Astrocyte (in vitro differentiated cells and primary cell): Measurements from ENCODE around the gene KCNH8. TPM values are rescaled to one million over a fixed set of nuclear protein-coding genes. Genes with fewer than 3 reads are reported as not detected.

Experiments
- DNase-seq: peaks from one replicate; pipeline ENCODE4 v3.0.0-alpha.2; 2010; ENCODE audit warnings: low read depth
- FAIRE-seq: peaks from 2 replicates; lab custom pipeline; 2011; peaks lifted over from hg19 to GRCh38; lab: Jason Lieb, UNC
- H2AFZ ChIP-seq: 2 replicates; pipeline ENCODE4 v1.6.0; 2012; ENCODE audit warnings: low read depth, low read length, inconsistent platforms
- H3K27ac ChIP-seq: 2 replicates; pipeline ENCODE4 v1.5.1; 2011; ENCODE audit warnings: low read depth, low read length, inconsistent platforms
- H3K27me3 ChIP-seq: 2 replicates; pipeline ENCODE4 v1.6.0; 2011; ENCODE audit warnings: low read length, inconsistent platforms; ENCODE audit not compliant: insufficient read depth
- H3K36me3 ChIP-seq: 2 replicates; pipeline ENCODE4 v1.5.1; 2011; ENCODE audit warnings: low read length, inconsistent platforms; ENCODE audit not compliant: insufficient read depth
- H3K4me1 ChIP-seq: 2 replicates; pipeline ENCODE4 v1.5.1; 2011; ENCODE audit warnings: low read length, inconsistent platforms; ENCODE audit not compliant: insufficient read depth
- H3K4me2 ChIP-seq: 2 replicates; pipeline ENCODE4 v1.6.0; 2012; ENCODE audit warnings: low read length, inconsistent platforms
- H3K4me3 ChIP-seq: 2 replicates; pipeline ENCODE4 v1.5.1; 2011; ENCODE audit warnings: low read depth, mild to moderate bottlenecking, low read length, inconsistent platforms; ENCODE audit not compliant: insufficient read depth
- H3K79me2 ChIP-seq: 2 replicates; pipeline ENCODE4 v1.6.0; 2012; ENCODE audit warnings: mild to moderate bottlenecking, low read length, inconsistent platforms; ENCODE audit not compliant: insufficient read depth
- H3K9ac ChIP-seq: 2 replicates; pipeline ENCODE4 v1.6.0; 2012; ENCODE audit warnings: mild to moderate bottlenecking, low read length, inconsistent platforms
- H3K9me3 ChIP-seq: 2 replicates; pipeline ENCODE4 v1.5.1; 2012; ENCODE audit warnings: low read depth, mild to moderate bottlenecking, low read length, inconsistent platforms; ENCODE audit not compliant: insufficient read depth
- H4K20me1 ChIP-seq: 2 replicates; pipeline ENCODE4 v1.6.0; 2012; ENCODE audit warnings: low read length, inconsistent platforms; ENCODE audit not compliant: insufficient read depth
- H3K27ac Mint-ChIP-seq: one replicate; pipeline ENCODE4 v1.8.0; 2021; ENCODE audit warnings: mild to moderate bottlenecking, mixed read lengths; ENCODE audit not compliant: unreplicated experiment
- H3K27me3 Mint-ChIP-seq: one replicate; pipeline ENCODE4 v1.8.0; 2021; ENCODE audit warnings: low read depth, mixed read lengths; ENCODE audit not compliant: unreplicated experiment
- H3K36me3 Mint-ChIP-seq: one replicate; pipeline ENCODE4 v1.8.0; 2021; ENCODE audit warnings: low read depth, mixed read lengths; ENCODE audit not compliant: unreplicated experiment
- H3K4me1 Mint-ChIP-seq: one replicate; pipeline ENCODE4 v1.8.0; 2021; ENCODE audit warnings: low read depth, mixed read lengths; ENCODE audit not compliant: unreplicated experiment
- H3K4me3 Mint-ChIP-seq: one replicate; pipeline ENCODE4 v1.8.0; 2021; ENCODE audit warnings: mild to moderate bottlenecking, moderate library complexity, mixed read lengths; ENCODE audit not compliant: unreplicated experiment
- H3K9me3 Mint-ChIP-seq: one replicate; pipeline ENCODE4 v1.8.0; 2021; ENCODE audit warnings: mild to moderate bottlenecking, mixed read lengths; ENCODE audit not compliant: unreplicated experiment
- EZH2 ChIP-seq: IDR thresholded peaks from 2 replicates; pipeline ENCODE4 v1.6.1; 2012; ENCODE audit warnings: mild to moderate bottlenecking, low read length, inconsistent platforms; ENCODE audit not compliant: insufficient read depth
- total RNA-seq: library from RNA; stranded (reverse); gene quantifications from 2 replicates; pipeline ENCODE4 v1.2.1, GENCODE V29; 2021
- TF ChIP-seq, protein P1 (sequence below): IDR thresholded peaks from 2 replicates; pipeline ENCODE4 v1.5.1; 2011; ENCODE audit warnings: low read depth, mild to moderate bottlenecking, inconsistent platforms, low read length, moderate library complexity; ENCODE audit not compliant: insufficient read depth

Gene KCNH8
- total RNA-seq, 1 donor from 2014 or later: 0.45 TPM

DNA sequence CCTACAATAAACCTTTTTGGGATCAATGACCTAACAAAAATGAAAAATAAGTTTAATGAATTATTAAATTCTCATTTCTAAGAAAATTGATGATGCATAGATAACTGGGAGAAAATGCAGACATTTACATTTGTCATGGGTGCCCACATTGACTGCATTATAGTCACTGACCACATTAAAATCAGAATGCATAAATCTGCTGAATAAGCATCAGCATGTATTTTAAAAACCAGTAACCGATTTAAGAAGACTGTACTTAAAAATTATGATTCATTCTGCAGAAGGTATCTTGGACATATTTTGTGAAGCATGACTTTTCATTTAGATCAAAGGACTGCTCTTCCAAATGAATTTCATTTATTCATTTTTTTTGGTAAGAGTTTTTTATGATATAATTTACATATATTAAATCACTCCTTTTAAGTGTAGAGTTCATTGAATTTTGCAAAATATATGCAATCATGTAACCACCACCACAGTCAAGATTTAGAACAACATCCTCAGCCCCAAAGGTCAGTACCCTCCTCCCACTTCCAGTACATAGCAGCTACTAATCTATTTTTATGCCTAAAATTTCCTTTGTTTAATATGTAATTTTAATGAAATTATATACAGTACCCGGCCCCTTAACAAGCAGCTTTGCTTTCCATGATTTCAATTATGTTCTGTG is 11.8 kb downstream of the KCNH8 start:
- FAIRE-seq: no peak
- Histone ChIP-seq H3K27ac (no peak overlapping the region), H3K27me3 (no peaks in the 10 kb centered on the region), H3K9me3 (no peaks in the 10 kb centered on the region), H3K4me2 (no peak overlapping the region), H2AFZ (no peak overlapping the region), H3K4me1 (no peaks in the 10 kb centered on the region), H3K9ac (no peak overlapping the region), H3K79me2 (no peaks in the 10 kb centered on the region), H3K4me3 (no peak overlapping the region), H4K20me1 (no peaks in the 10 kb centered on the region), H3K36me3 (no peaks in the 10 kb centered on the region)
- Mint-ChIP-seq H3K27me3 (no peaks in the 10 kb centered on the region), H3K27ac (no peak overlapping the region), H3K36me3 (no peaks in the 10 kb centered on the region), H3K9me3 (no peaks in the 10 kb centered on the region), H3K4me3 (no peak overlapping the region), H3K4me1 (no peaks in the 10 kb centered on the region)
- DNase-seq: no peak
- no peak for TF ChIP-seq EZH2
- TF ChIP-seq, protein P1, sequence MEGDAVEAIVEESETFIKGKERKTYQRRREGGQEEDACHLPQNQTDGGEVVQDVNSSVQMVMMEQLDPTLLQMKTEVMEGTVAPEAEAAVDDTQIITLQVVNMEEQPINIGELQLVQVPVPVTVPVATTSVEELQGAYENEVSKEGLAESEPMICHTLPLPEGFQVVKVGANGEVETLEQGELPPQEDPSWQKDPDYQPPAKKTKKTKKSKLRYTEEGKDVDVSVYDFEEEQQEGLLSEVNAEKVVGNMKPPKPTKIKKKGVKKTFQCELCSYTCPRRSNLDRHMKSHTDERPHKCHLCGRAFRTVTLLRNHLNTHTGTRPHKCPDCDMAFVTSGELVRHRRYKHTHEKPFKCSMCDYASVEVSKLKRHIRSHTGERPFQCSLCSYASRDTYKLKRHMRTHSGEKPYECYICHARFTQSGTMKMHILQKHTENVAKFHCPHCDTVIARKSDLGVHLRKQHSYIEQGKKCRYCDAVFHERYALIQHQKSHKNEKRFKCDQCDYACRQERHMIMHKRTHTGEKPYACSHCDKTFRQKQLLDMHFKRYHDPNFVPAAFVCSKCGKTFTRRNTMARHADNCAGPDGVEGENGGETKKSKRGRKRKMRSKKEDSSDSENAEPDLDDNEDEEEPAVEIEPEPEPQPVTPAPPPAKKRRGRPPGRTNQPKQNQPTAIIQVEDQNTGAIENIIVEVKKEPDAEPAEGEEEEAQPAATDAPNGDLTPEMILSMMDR: no peak

DNA sequence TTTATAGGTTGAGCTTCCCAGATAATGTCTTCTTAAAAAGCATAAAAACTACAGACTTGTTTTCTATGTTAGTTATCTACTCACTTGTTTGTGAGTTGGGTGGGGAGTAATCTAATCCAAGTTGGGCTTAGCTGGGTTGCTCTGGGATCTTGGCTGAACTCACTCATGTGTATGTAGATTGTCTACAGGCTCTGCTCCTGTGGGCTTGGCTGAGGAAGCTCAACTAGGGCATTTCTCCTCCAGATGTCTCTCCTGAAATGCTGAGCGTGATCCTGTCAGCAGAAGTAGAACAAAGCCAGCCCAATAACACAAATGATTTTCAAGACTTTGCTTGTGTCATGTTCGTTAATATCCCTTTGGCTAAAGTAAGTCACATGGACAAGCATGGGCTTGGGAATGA is 17.3 kb downstream of the KCNH8 start:
- H3K4me1 Mint-ChIP-seq: no peaks in the 10 kb centered on the region
- no peak for FAIRE-seq

DNA sequence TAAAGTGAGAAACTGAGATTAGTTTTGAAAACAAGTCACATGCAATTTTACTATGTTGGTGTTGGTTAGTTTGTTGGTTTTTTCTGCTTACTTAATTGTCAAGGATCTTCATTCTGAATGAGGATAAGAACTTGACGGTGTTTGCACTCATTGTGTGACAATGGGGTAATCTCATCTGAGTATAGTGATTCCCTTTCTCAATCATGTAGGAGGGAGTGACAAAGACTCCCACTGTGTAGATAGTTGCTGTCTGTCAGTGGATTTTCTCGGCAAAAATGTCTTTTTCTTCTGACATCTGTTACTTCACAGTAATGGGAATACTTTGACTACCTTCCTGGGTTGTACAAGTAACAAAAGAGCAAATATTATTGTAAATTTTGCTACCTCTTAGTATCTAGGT is 23.5 kb downstream of the KCNH8 start:
- H3K27me3 Mint-ChIP-seq: no peaks in the 10 kb centered on the region
- TF ChIP-seq, protein P1: no peak
- no peak for TF ChIP-seq EZH2
- Histone ChIP-seq H3K79me2 (no peaks in the 10 kb centered on the region), H3K9ac (no peak overlapping the region), H3K4me2 (no peak overlapping the region), H2AFZ (no peak overlapping the region), H3K4me1 (no peaks in the 10 kb centered on the region), H3K9me3 (no peaks in the 10 kb centered on the region), H3K27me3 (no peaks in the 10 kb centered on the region), H3K27ac (no peak overlapping the region), H4K20me1 (no peaks in the 10 kb centered on the region), H3K36me3 (no peaks in the 10 kb centered on the region), H3K4me3 (no peak overlapping the region)
- no peaks in the 10 kb centered on the region for H3K36me3 Mint-ChIP-seq
- no peak overlapping the region for H3K27ac Mint-ChIP-seq
- H3K4me3 Mint-ChIP-seq: no peak overlapping the region
- no peak for DNase-seq
- no peaks in the 10 kb centered on the region for H3K9me3 Mint-ChIP-seq
- no peaks in the 10 kb centered on the region for H3K4me1 Mint-ChIP-seq
- FAIRE-seq: no peak

More for the DNA sequence above, 17.3 kb downstream of the KCNH8 start:
- no peak for TF ChIP-seq EZH2
- TF ChIP-seq, protein P1: no peak
- no peaks in the 10 kb centered on the region for H3K36me3 Mint-ChIP-seq
- H3K9me3 ChIP-seq: no peaks in the 10 kb centered on the region
- no peaks in the 10 kb centered on the region for H3K36me3 ChIP-seq
- no peak overlapping the region for H3K4me2 ChIP-seq
- H4K20me1 ChIP-seq: no peaks in the 10 kb centered on the region
- no peak overlapping the region for H3K4me3 ChIP-seq
- H2AFZ ChIP-seq: no peak overlapping the region
- no peaks in the 10 kb centered on the region for H3K27me3 Mint-ChIP-seq
- DNase-seq: no peak
- H3K27ac Mint-ChIP-seq: no peak overlapping the region
- H3K9me3 Mint-ChIP-seq: no peaks in the 10 kb centered on the region
- H3K4me1 ChIP-seq: no peaks in the 10 kb centered on the region
- H3K27ac ChIP-seq: no peak overlapping the region
- H3K79me2 ChIP-seq: no peaks in the 10 kb centered on the region
- H3K9ac ChIP-seq: no peak overlapping the region
- no peaks in the 10 kb centered on the region for H3K27me3 ChIP-seq
- no peak overlapping the region for H3K4me3 Mint-ChIP-seq
